GM19351 (cell line): Measurements from ENCODE around the gene DNAAF3.
A peak's percentile ranks its signal among the peaks of the same experiment; 100 is the strongest.
"Not testable (repeated sequence)": the region's sequence is repeated elsewhere in the genome, so short reads cannot be mapped to it uniquely, and the experiment has no call there.

ENCODE experiments used
- ATAC-seq: cut with Tn5 transposase; IDR thresholded peaks from one replicate; pipeline ENCODE4 v1.9.1; 2021; ENCODE audit warnings: mild to moderate bottlenecking, moderate library complexity; ENCODE audit not compliant: unreplicated experiment

Gene DNAAF3

DNA sequence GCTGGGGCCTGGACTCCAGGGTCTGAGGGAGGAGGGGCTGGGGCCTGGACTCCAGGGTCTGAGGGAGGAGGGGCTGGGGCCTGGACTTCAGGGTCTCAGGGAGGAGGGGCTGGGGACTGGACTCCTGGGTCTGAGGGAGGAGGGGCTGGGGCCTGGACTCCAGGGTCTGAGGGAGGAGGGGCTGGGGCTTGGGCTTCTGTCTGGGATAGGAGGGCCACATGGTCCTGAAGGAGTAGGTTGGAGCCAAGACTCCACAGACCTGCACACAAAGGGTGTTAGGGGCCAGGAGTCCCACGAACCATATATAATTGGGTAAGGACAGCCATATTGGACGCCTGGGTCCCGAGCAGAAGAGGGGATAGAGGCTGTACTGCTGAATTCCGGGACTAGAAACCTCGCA is 10.6 kb downstream of the DNAAF3 start:
- ATAC-seq, result not testable (repeated sequence)

DNA sequence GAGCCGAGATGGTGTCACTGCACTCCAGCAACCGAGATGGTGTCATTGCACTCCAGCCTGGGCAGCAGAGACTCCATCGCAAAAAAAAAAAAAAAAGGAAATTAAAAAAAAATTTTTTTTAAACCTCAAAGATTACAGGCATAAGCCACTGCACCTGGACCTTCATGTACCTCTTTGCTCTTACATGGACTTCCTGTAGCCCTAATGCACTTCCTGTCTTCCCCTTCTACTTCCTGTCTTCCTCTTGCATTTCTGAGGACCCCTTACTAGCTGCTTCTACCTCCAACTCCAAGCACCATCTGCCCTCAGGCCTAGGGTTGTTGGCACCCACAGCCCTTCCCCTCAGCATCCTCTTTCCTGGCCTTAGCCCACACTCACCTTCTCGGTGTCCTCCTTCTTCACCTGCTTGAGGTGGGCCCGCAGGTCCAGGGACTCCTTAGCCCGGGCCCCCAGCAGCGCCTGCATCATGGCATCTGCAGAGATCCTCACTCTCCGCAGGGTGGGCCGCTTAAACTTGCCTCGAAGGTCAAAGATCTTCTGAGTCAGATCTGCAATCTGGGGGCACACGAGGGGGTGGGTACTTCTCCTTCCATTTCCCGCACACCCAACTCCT is 12.7 kb downstream of the DNAAF3 start:
- ATAC-seq, result no peak

DNA sequence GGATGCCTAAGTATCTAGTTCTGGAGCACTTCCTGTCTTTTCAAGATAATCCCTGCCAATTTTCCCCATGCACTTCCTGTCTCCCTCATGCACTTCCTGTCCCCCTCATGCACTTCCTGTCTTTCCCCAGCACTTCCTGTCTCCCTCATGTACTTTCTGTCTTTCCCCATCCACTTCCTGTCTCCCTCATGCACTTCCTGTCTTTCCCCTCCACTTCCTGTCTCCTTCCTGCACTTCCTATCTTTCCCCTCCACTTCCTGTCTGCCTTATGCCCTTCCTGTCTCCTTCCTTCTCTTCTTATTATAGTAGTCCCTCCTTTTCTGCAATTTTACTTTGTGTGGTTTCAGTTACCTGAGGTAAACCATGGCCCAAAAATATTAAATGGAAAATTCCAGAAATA is 14.4 kb downstream of the DNAAF3 start:
- no peak for ATAC-seq

DNA sequence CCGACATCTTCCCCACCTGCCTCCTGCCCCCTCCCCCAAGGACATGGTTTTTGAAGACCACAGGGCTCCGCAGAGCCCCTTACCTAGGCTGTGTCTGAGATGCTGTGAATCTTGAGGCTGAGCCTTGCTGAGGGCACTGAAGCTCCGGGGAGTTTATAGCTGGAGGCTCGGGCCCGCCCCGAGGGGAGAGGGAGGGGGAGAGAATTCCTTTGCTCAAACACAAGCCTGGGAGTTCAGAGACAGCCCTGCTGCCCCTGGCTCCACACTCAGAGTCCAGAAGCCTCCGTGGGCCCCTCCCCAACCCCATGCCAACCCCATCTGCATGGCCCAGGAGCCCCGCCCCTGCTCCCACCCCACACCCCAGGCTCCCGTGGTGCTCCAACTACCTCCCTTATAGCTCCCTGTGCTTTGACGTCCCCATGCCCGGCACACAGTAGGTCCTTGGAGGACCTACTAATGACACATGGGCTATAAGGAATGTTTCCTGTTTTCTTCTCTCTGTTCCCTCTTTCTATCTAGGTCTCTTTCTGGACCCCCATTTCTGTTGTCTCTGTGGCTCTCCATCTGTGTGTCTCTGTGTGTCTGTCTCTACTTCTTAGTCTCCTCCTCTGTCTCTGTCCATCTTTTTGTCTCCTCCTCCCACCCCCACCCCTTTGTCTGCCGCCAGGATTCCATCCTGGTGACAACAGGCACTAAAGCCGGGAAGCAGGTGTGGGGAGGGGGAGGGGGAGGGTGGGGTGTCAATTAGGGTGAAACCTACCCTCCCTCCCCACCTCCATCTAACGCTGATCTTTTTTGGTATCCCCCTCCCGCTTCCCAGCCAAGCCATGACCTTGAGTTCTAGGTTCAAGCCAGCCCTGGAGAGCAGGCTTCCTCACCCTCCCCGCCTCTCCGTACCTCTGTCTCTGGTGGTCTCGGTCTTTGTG is 17.1 kb downstream of the DNAAF3 start, which contains the start of gene TNNT1:
TNNT1 (minus strand) TSS at position 129 of the 926 bp plus-strand sequence. CDS start 2,049 bp downstream, outside the sequence.
- ATAC-seq, result no peak

DNA sequence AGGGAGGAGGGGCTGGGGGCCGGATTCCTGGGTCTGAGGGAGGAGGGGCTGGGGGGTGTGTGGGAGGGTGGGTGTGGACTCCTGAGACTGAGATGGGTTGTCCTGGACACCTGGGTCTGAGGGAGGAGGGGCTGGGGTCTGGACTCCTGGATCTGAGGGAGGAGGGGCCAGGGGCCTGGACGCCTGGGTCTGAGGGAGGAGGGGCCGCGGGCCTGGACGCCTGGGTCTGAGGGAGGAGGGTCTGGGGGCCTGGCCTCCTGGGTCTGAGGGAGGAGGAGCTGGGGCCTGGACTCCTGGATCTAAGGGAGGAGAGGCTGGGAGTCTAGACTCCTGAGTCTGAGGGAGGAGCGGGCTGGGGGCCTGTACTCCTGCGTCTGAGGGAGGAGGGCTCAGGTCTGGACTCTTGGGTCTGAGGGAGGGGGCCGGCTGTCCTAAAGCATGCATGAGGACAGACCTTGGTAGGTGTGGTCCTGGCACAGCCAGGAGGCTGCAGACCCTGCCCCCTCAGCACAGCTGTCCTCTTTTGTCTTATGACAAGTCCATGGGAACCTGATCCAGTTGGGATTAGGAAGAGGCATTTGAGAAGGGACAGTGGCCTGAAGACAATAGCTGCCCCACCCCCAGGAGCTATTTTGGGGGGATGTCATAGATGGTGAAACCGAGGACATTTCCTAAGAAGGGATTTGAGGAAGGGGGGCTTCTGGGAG is 18.7 kb downstream of the DNAAF3 start:
- no peak for ATAC-seq

DNA sequence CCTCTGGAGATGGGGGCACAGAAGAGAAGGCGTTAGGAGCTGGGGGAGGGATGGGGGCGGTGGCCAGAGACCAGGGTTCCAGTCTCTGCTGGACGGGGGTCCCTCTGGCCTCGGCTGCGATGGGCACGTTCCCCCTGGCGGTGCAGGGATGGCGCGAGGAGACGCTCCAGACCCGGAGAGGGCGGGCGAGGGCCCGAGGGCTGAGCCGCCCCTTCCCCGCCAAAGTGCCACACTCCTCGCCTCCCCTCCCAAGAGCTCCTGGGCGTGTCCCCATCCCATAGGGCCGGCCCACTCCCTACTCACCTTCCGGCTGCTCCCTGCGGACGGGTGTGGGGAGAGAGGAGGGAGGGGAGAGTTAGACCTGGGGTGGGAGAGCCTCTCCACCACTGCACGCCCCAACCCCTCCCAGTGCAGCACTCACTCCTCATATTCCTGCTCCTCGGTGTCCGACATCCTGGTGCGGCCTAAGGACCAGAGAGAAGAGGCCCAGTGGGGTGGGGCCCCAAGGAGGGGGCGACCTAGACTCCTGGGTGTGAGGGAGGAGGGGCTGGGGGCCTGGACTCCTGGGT is 19.6 kb downstream of the DNAAF3 start:
- no peak for ATAC-seq

DNA sequence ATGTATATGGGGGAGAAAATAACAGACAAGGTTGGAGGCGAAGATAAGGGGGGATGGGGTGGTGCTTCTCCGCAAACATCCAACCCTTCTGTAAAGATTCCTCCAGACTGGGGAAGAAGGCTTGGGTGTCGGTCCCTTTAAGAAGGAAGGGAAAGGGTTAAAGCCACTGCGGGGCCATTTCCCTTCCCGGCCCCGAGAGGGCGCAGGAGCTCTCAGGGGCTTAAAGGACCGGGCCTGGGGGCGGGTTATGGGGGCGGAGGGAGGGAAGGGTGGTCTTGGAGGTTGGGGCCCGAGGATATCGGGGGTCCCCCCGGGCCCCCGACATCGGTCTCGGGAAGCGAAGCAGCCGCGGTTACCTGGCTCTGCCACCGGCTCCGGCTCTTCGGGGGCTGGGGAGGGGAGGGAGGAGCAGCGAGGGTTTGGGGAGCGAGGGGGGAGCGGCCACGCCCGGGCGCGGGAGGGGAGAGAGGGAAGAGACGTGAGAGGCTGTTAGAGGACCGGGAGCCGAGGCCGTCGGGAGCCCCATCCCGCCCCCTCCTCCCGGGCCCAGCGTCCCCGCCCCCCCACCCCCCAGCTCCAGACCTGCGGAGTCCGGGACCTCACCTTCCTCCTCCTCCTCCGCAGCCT is 20.2 kb downstream of the DNAAF3 start:
- no peak for ATAC-seq

DNA sequence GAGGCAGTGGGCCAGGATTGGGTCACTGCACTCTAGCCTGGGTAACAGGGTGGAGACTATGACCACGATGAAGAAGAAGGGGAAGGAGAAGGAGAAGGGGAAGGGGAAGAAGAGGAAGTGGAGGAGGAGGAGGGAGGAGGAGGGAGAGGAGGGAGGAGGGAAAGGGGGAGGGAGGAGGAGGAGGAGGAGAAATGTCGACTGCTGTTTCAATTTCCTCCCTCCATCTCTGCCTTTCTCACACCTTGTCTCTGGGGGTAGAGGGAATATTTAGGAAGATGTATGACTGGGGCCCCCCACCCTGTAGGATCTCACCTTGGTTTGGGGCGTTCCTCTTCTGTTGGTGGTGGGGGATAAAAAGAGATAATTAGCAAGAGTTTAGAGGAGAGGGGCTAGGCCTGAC is 21.2 kb downstream of the DNAAF3 start:
- no peak for ATAC-seq

DNA sequence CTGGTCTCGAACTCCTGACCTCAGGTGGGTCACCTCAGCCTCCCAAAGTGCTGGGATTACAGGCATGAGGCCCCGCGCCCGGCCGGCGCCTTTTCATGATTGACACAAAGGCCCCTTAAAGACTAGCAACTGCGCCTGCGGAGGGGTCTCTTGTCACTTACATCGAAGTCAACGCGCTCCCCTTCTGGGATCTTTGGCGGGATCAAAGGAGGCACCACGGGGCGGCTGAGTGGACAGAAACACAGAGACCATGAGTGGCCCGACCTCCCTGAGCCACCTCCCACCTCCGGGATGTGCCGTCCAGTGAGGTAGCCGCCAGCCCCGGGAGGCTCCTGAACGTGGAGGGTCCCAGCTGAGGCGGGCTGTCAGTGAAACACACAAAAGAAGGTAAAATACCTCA is 24.7 kb downstream of the DNAAF3 start:
- no peak for ATAC-seq

DNA sequence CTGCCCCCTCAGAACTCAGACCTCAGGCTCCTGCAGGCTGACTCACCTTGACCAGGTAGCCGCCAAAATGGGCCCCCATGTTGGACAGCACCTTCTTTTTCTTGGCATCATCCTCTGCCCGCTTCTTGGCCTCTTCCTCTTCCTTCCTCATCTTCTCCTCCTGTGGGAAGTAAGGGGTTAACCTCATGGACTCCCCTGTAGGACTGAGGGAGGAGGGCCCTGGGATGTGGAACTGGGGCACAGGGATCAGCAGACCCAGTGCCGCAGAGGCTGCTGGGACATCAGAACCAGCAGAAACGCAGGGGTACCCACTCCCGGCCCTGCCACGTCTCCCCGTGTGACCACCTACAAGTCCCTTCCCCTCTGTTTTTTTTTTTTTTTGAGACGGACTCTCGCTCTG is 28.5 kb downstream of the DNAAF3 start:
- no peak for ATAC-seq

DNA sequence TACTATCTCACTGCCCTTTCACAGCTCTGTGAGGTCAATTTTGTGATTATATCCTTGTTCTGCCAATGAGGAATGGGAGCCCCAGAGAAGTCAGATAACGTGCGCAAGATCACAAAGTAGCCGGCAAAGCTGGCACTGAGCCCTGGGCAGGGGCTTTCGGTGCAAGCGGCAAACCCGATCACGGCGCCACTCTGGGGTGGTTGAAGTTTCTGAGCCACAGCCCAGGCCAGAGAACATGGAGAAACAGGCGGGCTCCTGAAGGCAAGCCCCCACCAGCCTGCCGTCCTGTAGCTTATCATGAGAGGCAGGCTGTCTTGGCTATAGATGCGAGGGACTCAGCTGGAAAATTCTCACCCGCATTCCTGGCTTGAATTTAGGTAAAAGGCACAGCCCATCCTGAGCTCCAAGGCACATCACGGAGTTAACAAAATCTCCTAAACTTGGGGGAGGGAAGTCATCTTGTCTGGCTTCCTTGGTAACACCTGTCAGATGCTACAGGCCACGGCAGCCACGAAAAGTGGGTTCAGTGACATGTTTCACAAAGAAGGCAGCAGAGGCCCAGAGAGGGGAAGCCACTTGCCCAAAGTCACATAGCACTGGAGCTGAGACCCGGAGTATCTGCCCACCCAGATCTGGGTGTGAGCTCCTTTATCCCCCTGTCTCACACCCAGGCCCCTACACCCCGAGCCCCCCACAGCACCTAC is 29.9 kb downstream of the DNAAF3 start:
- ATAC-seq, result no peak

DNA sequence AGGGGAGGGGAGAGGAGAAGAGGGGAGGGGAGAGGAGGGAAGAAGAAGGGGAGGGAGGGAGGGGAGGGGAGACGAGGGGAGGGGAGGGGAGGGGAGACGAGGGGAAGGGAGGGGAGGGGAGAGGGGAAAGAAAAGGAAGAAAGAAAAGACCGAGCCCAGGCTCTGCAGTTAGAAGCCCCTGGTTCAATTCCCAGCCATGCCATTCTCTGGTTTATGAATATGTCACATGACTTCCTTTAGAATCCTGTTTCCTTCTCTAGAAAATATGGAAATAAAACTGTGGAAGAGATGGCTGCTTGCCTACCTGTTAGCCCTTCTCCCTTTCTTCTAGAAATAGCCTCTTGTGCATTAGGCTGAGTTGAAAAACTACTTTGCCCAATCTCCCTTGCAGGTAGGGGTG is 31.7 kb downstream of the DNAAF3 start:
- ATAC-seq, result no peak

DNA sequence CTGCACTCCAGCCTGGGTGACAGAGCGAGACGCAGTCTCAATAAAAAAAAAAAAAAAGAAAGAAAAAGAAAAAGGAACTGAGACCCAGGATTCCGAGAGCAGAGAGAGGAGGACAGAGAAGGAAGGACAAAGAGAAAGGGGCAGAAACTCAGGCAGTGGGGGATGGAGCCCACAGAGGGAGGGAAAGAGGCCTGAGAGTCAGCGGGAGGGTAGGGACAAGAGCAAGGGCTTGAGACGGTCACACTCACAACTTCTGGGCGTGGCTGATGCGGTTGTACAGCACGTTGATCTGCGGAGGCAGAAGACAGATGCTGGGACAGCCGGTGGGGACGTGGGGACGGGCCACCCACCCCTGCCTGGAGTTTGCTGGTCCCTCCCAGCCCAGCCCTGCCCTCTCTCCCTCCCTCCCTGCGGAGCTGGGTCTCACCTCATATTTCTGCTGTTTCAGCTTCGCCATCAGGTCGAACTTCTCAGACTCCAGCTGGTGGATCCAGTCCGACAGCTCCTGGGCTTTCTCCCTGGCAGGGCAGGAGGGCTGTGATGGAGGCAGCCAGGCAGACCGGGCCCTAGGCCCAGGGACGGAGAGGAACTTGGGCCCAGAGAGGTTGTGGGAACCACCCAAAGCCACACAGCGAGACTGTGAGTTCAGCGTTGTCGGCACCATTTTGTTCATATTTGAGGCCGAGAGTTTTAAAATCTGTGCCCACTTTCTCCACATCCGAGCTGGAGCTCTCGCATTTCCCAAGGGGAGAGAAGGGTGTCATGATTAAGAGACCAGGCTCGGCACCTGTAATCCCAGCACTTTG is 32.6 kb downstream of the DNAAF3 start:
- ATAC-seq, result no peak

DNA sequence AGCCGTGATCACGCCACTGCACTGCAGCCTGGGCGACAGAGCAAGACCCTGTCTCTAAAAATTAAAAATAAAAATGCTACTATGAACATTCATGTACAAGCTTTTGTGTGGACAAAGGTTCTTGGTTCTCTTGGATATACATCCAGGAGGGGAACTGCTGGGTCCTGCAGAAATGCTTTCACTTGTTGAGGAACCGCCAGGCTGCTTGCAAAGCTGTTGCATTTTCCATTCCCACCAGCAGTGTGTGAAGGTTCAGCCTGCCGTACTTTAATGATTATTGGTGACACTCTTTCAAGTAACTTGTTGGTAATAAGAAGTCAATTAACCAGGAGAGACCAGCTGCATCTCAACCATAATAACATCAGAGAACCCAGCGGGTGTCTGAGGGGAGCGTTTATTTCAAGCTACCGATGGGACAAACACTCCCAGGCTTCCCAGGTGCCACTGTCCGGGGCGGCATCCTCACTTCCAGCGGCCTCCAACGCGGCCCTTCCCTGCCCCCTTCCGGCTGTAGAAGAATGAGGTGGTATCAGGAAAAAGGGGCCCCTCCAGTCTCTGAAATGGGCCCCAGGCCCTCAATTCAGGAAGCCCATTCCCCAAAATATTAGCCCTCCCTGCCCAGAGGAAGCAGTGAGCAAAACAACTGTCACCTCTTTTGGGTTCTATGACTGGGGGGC is 33.8 kb downstream of the DNAAF3 start:
- no peak for ATAC-seq

DNA sequence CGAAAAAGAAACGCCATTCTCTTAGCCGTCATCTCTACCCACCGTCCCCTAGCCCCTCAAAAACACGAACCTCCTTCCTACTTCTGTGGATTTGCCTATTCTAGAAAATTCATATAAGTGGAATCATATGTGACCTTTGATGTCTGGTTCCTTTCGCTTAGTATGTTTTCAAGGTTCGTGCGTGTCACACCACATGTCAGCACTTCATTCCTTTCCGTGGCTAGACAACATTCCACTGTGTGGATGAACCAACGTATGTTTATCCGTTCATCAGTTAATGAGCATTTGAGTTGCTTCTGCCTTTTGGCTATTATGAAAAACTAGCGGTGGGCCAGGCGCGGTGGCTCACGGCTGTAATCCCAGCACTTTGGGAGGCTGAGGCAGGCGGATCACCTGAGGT is 35.0 kb downstream of the DNAAF3 start:
- ATAC-seq, result no peak

DNA sequence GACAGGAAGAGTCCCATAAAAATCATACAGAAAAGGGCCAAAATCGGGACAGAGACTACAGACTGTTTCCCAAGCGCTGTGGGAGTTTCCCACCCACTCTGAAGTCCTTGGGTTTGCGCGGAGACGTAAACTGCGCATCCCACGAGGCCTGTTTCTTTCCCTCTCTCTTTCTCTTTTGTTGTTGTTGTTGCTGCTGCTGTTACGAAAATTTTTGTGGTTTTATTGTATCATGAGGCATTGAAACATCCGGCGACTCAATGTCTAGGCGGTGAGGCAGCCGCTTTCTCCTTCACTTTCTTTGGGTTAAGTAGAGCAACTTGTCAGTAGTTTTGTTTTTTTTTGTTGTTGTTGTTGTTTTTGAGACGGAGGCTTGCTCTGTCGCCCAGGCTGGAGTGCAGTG is 47.4 kb downstream of the DNAAF3 start:
- no peak for ATAC-seq

DNA sequence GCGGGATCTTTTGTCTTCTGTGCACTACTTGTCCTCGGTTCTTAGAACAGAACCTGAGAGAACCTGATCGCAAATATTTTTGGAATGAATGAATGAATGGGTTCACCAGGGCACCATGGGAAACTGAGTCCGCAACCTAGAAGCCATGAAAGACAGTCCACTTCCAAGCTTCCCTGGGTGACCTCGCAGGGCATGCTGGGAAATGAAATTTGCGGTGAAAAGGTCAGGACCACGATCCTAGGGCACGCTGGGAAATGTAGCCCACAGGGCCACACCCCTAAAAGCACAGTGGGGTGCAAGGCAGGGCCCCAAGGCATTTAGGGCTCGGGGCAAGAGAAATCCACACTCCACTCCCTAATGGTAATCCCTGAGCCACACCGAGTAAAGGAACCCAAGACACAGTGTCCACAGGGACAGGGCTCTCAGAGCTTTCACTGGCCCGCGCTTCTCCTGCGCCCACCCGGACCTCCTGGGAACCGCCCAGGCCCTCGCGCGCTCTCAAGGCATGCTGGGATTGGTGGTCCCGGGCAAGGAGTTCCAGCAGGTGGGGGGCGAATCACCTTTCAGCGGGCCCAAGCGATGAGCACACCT is 47.9 kb downstream of the DNAAF3 start:
- no peak for ATAC-seq

DNA sequence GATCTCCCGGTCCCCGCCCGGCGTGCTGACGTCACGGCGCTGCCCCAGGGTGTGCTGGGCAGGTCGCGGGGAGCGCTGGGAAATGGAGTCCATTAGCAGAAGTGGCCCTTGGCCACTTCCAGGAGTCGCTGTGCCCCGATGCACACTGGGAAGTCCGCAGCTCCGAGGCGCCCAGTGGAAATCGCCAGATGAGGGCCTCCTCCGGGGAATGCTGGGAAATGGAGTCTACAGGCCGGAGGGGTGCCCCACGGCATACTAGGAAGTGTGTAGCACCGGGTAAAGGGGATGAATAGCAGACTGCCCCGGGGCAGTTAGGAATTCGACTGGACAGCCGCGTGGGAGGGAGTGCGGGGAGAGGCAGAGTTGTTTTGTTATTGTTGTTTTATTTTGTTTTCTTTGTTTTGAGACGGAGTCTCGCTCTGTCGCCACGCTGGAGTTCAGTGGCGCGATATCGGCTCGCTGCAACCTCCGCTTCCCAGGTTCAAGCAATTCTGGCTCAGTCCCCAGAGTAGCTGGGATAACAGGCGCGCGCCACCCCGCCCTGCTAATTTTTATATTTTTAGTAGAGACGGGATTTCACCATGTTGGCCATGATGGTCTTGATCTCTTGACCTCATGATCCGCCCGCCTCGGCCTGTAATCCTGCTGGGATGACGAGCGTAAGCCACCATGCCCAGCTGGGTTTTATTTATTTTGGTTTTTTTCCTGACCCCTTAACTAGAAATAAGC is 48.6 kb downstream of the DNAAF3 start:
- ATAC-seq, result peak; percentile 79
